Neural progenitor cell (in vitro differentiated cells): ENCODE results near the gene PCDHA6.
"Not testable (repeated sequence)": the region's sequence is repeated elsewhere in the genome, so short reads cannot be mapped to it uniquely, and the experiment has no call there.

Source experiments
- EZH2 ChIP-seq: fragments of 200-600 bp; sonication (generic); IDR thresholded peaks from 2 replicates; pipeline ENCODE4 v1.6.1; 2017; ENCODE audit warnings: antibody characterized with exemption, mild to moderate bottlenecking, moderate library complexity
- EZH2phosphoT487 ChIP-seq: fragments of 200-600 bp; sonication (generic); IDR thresholded peaks from 2 replicates; pipeline ENCODE4 v1.6.1; 2017; ENCODE audit warnings: antibody characterized with exemption
- TF ChIP-seq, protein P1 (sequence below): fragments of 200-600 bp; sonication (generic); IDR thresholded peaks from 2 replicates; pipeline ENCODE4 v1.5.1; 2017; ENCODE audit warnings: antibody characterized with exemption, mild to moderate bottlenecking

DNA sequence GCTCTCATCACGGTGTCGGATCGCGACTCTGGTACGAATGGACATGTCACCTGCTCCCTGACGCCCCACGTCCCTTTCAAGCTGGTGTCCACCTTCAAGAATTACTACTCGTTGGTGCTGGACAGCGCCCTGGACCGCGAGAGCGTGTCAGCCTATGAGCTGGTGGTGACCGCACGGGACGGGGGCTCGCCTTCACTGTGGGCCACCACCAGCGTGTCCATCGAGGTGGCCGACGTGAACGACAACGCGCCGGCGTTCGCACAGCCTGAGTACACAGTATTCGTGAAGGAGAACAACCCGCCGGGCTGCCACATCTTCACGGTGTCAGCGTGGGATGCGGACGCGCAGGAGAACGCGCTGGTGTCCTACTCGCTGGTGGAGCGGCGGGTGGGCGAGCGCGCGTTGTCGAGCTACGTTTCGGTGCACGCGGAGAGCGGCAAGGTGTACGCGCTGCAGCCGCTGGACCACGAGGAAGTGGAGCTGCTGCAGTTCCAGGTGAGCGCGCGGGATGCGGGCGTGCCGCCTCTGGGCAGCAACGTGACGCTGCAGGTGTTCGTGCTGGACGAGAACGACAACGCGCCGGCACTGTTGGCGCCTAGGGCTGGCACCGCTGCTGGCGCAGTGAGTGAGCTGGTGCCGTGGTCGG lies 31.6 kb upstream of the PCDHA6 start:
- TF ChIP-seq EZH2phosphoT487, EZH2: not testable (repeated sequence)
- TF ChIP-seq, protein P1, sequence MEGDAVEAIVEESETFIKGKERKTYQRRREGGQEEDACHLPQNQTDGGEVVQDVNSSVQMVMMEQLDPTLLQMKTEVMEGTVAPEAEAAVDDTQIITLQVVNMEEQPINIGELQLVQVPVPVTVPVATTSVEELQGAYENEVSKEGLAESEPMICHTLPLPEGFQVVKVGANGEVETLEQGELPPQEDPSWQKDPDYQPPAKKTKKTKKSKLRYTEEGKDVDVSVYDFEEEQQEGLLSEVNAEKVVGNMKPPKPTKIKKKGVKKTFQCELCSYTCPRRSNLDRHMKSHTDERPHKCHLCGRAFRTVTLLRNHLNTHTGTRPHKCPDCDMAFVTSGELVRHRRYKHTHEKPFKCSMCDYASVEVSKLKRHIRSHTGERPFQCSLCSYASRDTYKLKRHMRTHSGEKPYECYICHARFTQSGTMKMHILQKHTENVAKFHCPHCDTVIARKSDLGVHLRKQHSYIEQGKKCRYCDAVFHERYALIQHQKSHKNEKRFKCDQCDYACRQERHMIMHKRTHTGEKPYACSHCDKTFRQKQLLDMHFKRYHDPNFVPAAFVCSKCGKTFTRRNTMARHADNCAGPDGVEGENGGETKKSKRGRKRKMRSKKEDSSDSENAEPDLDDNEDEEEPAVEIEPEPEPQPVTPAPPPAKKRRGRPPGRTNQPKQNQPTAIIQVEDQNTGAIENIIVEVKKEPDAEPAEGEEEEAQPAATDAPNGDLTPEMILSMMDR: not testable (repeated sequence)
